ENCODE measurements around the gene TRAT1.
"Not testable (repeated sequence)": the region's sequence is repeated elsewhere in the genome, so short reads cannot be mapped to it uniquely, and the experiment has no call there.

The TRAT1 gene

GRCh38 chr3:108822123-108822897, at the start of gene TRAT1:
TSS of gene TRAT1 (plus strand) at chr3:108822786. CDS start at chr3:108822928, 142 bp downstream.
- no peak for DNase-seq

GRCh38 chr3:108775649-108776048, 46.9 kb upstream of the TRAT1 start:
- no peak for DNase-seq

- no peak for DNase-seq
These were observed 43.1 kb upstream of the TRAT1 start for GRCh38 chr3:108779496-108779895.

GRCh38 chr3:108780235-108780634, 42.4 kb upstream of the TRAT1 start:
- no peak for DNase-seq

- DNase-seq = no peak
These were observed 31.1 kb upstream of the TRAT1 start for GRCh38 chr3:108791473-108791872.

- no peak for DNase-seq
These were observed 18.1 kb upstream of the TRAT1 start for GRCh38 chr3:108804437-108804836.

- DNase-seq = no peak
These were observed 17.6 kb upstream of the TRAT1 start for GRCh38 chr3:108804966-108805365.

GRCh38 chr3:108806316-108806715, 16.3 kb upstream of the TRAT1 start:
- no peak for DNase-seq

GRCh38 chr3:108818404-108818803, 4.2 kb upstream of the TRAT1 start:
- DNase-seq = peak; percentile 5

- peak; percentile 44 for DNase-seq
These were observed 2.0 kb upstream of the TRAT1 start for GRCh38 chr3:108820586-108820985.

- DNase-seq = no peak
These were observed 641 bp downstream of the TRAT1 start for GRCh38 chr3:108823227-108823626.

- DNase-seq = not testable (repeated sequence)
These were observed 1.2 kb downstream of the TRAT1 start for GRCh38 chr3:108823803-108824202.

- DNase-seq = no peak
These were observed 4.0 kb downstream of the TRAT1 start for GRCh38 chr3:108826309-108827187.

GRCh38 chr3:108830381-108830780, 7.8 kb downstream of the TRAT1 start:
- DNase-seq = no peak

GRCh38 chr3:108830991-108831614, 8.5 kb downstream of the TRAT1 start:
- no peak for DNase-seq

- DNase-seq = no peak
These were observed 11.0 kb downstream of the TRAT1 start for GRCh38 chr3:108833611-108834010.

GRCh38 chr3:108834551-108834950, 12.0 kb downstream of the TRAT1 start:
- DNase-seq = no peak

- DNase-seq = no peak
These were observed 12.5 kb downstream of the TRAT1 start for GRCh38 chr3:108835101-108835500.

GRCh38 chr3:108838436-108838835, 15.8 kb downstream of the TRAT1 start:
- DNase-seq = no peak

GRCh38 chr3:108845709-108846293, 23.2 kb downstream of the TRAT1 start:
- DNase-seq = no peak

GRCh38 chr3:108847187-108847586, 24.6 kb downstream of the TRAT1 start:
- no peak for DNase-seq

GRCh38 chr3:108849075-108849474, 26.5 kb downstream of the TRAT1 start:
- no peak for DNase-seq

GRCh38 chr3:108861401-108861800, 38.8 kb downstream of the TRAT1 start:
- DNase-seq = no peak
